Naive thymus-derived CD8-positive, alpha-beta T cell (primary cell): ENCODE measurements around the gene HRH1. TPM values are rescaled to one million over a fixed set of nuclear protein-coding genes. Genes with fewer than 3 reads are reported as not detected.

Experiments used
- ATAC-seq, 2 donors: fragments of 150-1000 bp; cut with Tn5 transposase in 1 of 2; sonication (Bioruptor Pico), chemical (Tn5 transposase) in 1 of 2; 1 replicate in 1 of 2; 2 replicates in 1 of 2; pipeline ENCODE4 v1.10.0; 2021; ENCODE audit warnings: mild to moderate bottlenecking in 2 of 2, moderate library complexity in 2 of 2
- POLR2A ChIA-PET: fragments of 350-600 bp; sonication (Branson Sonifier 250); formaldehyde crosslinking; loops from one replicate; lab custom pipeline; 2021; ENCODE audit warnings: antibody characterized with exemption; lab: Charles Lee
- DNase-seq, 10 donors: peaks; one replicate each; pipeline versions ENCODE4 v3.0.0 to v3.0.0-alpha.2; 2020 to 2022
- H3K27ac Mint-ChIP-seq, 10 donors: one replicate each; pipeline ENCODE4 v1.8.0; 2020 to 2022; ENCODE audit warnings: mild to moderate bottlenecking in 10 of 10, mixed read lengths in 10 of 10, moderate library complexity in 4 of 10, inconsistent platforms in 1 of 10
- H3K27me3 Mint-ChIP-seq, 5 donors: one replicate each; pipeline ENCODE4 v1.8.0; 2021 to 2022; ENCODE audit warnings: mixed read lengths in 5 of 5
- H3K36me3 Mint-ChIP-seq, 3 donors: one replicate each; pipeline ENCODE4 v1.8.0; 2020 to 2022; ENCODE audit warnings: mixed read lengths in 3 of 3, mild to moderate bottlenecking in 2 of 3, inconsistent platforms in 1 of 3
- H3K4me1 Mint-ChIP-seq, 4 donors: one replicate each; pipeline ENCODE4 v1.8.0; 2021 to 2022; ENCODE audit warnings: mixed read lengths in 4 of 4
- H3K4me3 Mint-ChIP-seq, 10 donors: one replicate each; pipeline ENCODE4 v1.8.0; 2020 to 2022; ENCODE audit warnings: mild to moderate bottlenecking in 10 of 10, mixed read lengths in 10 of 10, moderate library complexity in 6 of 10, inconsistent platforms in 1 of 10
- H3K9me3 Mint-ChIP-seq, 9 donors: one replicate each; pipeline ENCODE4 v1.8.0; 2020 to 2022; ENCODE audit warnings: mixed read lengths in 9 of 9, mild to moderate bottlenecking in 3 of 9, inconsistent platforms in 1 of 9, moderate library complexity in 1 of 9
- polyA plus RNA-seq, 3 donors: library from polyadenylated mRNA; unstranded; fragments of 300-500 nt; fragmentation: Illumina TruSeq; gene quantifications; one replicate each; pipeline ENCODE4 v1.2.3, GENCODE V29; 2021
- total RNA-seq, 8 experiments: library from RNA in 2 of 8; stranded (reverse) in 2 of 8; gene quantifications; one replicate each; pipeline ENCODE4 v1.2.3 and lab custom pipeline; 2021 to 2026

The HRH1 gene
- total and polyA plus RNA-seq, 5 experiments from 2014 or later: not detected

DNA sequence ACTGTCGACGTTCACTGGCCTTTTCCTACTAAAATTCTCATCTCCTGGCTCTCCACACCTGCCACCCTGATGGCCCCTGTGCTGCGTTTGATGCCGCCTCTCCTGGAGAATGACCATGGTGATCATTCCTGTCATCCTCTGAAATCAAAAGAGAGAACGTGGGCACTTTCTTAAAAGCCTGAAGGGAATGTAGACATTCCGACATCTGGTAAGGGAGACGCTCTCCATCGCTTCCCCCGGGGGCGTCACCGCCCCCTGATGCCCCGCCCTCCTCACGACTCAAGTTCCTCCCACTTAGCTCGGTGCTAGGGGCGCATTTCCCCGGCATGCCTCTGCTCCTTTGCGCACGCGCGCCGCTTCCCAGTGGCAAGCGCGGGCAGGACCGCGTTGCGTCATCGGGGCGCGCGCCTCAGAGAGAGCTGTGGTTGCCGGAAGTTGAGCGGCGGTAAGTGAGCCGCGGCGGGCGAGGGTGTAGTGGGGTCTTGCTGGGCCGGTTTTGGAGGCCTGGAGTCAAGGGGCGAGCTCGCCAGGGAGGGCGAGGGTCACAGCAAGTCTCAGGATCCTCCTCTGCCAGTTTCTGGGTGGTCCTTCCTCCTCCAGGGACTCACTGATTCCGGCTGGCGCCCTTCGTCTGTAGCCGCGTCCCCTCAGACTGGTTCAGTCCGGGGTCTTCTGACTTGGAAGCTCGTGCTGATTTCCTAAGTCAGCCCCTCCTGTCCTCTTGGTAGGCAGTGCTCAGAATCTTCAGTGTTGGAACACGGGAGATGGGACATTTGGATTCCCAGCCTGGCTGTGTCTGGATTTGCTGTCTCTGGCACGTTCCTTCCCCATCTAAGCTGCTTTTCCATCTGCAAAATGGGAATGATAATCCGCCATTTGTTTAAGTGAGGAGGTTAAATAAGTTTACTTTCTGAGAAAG lies 118.0 kb downstream of the HRH1 start, which contains the start of gene ATG7:
Gene ATG7, plus strand, starts transcription at position 412 of the 919 bp plus-strand sequence. CDS start 26,299 bp downstream, outside the sequence.
- Mint-ChIP-seq H3K27ac (peak within 1 kb of the TSS; percentile 96 to 100 (median 99)), H3K36me3 (peaks cover 9 to 18% (median 9%) of the 10 kb centered on the region in 3 donors), H3K27me3 (peaks cover 0 to 3% (median 2%) of the 10 kb centered on the region in 5 donors), H3K9me3 (peaks cover 0 to 7% (median under 1%) of the 10 kb centered on the region in 9 donors), H3K4me3 (peak within 1 kb of the TSS; percentile 94 to 98 (median 96)), H3K4me1 (peaks cover 32 to 53% (median 45%) of the 10 kb centered on the region in 4 donors)
- DNase-seq: peak; percentile 94 to 98 (median 96)
- POLR2A ChIA-PET: interaction anchor here (0.6 to 2.9 kb wide), 10 partner anchors 10 to 1212 kb away, joined by 3 to 64 read pairs (median 4); partner anchors contain the start of genes SEC13, TSEN2 and VGLL4
- peak; percentile 91 to 94 for ATAC-seq

DNA sequence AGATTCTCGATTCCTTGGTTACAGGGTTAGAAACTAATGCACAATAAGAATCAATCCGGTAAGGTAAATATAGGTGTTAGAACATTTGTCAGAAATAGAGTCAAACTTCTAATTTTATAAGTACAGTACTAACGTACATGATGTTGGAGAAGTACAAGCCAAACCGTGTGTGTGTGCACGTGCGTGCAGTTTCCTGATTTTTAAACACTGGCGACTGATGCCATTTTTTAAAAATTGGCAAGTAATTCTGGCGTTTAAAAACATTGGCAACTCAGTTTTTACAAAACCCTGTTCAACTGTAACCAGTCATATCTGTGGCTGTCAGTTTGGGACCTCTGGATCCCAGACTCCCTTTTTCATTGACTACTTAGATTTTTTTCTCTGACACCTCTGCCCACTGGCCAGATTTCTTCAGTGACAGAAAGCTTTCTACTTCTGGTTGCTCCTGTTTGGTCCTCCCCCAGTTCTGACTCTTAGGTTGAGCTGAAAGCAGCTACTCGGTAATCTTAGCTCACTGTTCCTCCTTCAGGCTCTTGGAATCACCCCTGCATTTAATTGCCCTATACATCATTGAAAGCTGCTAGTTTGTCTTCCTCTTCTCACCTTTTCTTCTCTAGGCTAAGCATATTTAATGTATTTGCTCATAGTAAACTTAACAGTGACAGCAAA lies 118.7 kb downstream of the HRH1 start:
- POLR2A ChIA-PET: interaction anchor here (0.6 to 2.9 kb wide), 6 partner anchors 10 to 952 kb away, joined by 3 to 64 read pairs (median 4); partner anchors contain the start of genes SEC13 and VGLL4
- Mint-ChIP-seq H3K4me1 (peaks cover 32 to 56% (median 47%) of the 10 kb centered on the region in 4 donors), H3K36me3 (peaks cover 9 to 23% (median 15%) of the 10 kb centered on the region in 3 donors), H3K27me3 (peaks cover 0 to 2% (median 0%) of the 10 kb centered on the region in 5 donors), H3K27ac (peak overlapping the region; percentile 96 to 100 (median 99)), H3K4me3 (peak overlapping the region; percentile 94 to 98 (median 96)), H3K9me3 (peaks cover 0 to 10% (median 3%) of the 10 kb centered on the region in 9 donors)
- DNase-seq (no peak), ATAC-seq (no peak)

- H3K4me3 Mint-ChIP-seq: peak overlapping the region in 9 of 10 donors; percentile 94 to 97 (median 96)
- DNase-seq (no peak), ATAC-seq (no peak)
- POLR2A ChIA-PET: interaction anchor here (2.9 kb wide), 1 partner anchor 16 kb away, joined by 64 read pairs; no protein-coding TSS in a partner anchor
- H3K27ac Mint-ChIP-seq: peak overlapping the region in 9 of 10 donors; percentile 85 to 100 (median 99)
- peaks cover 9 to 28% (median 22%) of the 10 kb centered on the region in 3 donors for H3K36me3 Mint-ChIP-seq
- peaks cover 0 to 10% (median 3%) of the 10 kb centered on the region in 9 donors for H3K9me3 Mint-ChIP-seq
- H3K27me3 Mint-ChIP-seq: peaks cover 0 to 2% (median 0%) of the 10 kb centered on the region in 5 donors
- peaks cover 32 to 60% (median 48%) of the 10 kb centered on the region in 4 donors for H3K4me1 Mint-ChIP-seq
These were observed 119.6 kb downstream of the HRH1 start for GRCh38 chr3:11273891-11274291.

GRCh38 chr3:11274566-11275142 lies 120.4 kb downstream of the HRH1 start:
- peak overlapping the region in 8 of 10 donors; percentile 20 to 96 (median 94) for H3K4me3 Mint-ChIP-seq
- POLR2A ChIA-PET: interaction anchor here (2.9 kb wide), 1 partner anchor 15 kb away, joined by 64 read pairs; no protein-coding TSS in a partner anchor
- peaks cover 0 to 2% (median 0%) of the 10 kb centered on the region in 5 donors for H3K27me3 Mint-ChIP-seq
- H3K36me3 Mint-ChIP-seq: peaks cover 9 to 29% (median 24%) of the 10 kb centered on the region in 3 donors
- peaks cover 0 to 10% (median 3%) of the 10 kb centered on the region in 9 donors for H3K9me3 Mint-ChIP-seq
- DNase-seq (no peak), ATAC-seq (no peak)
- H3K4me1 Mint-ChIP-seq: peaks cover 33 to 62% (median 48%) of the 10 kb centered on the region in 4 donors
- peak overlapping the region in 6 of 10 donors; percentile 16 to 99 (median 78) for H3K27ac Mint-ChIP-seq

DNA sequence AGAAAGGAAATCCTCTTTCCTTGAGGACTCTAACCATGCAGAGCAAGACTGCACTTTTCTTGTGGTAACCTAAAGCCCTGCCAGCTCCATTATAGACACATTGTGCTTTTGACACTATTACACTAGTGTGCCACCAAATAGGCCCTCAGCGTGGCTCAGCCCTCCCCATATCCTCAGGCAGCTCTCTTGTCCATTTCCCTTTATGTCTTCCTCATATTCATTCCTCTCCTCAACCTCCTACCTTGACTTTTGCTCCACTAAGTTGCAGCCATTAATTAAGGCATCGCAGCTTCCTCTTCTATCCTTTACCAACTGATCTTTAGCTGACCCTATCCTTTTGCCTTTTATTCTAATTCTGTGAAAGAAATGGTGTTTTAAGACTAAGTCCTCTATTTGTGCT lies 121.6 kb downstream of the HRH1 start:
- ATAC-seq: no peak
- Mint-ChIP-seq H3K4me1 (peaks cover 34 to 63% (median 48%) of the 10 kb centered on the region in 4 donors), H3K4me3 (peak overlapping the region in 1 of 10 donors; percentile 48), H3K27ac (peak overlapping the region in 7 of 10 donors; percentile 21 to 74 (median 33)), H3K27me3 (peaks cover 0 to 2% (median 0%) of the 10 kb centered on the region in 5 donors), H3K9me3 (peaks cover 0 to 10% (median 3%) of the 10 kb centered on the region in 9 donors), H3K36me3 (peaks cover 9 to 36% (median 25%) of the 10 kb centered on the region in 3 donors)
- DNase-seq: no peak
- POLR2A ChIA-PET: interaction anchor here (1.6 kb wide), 1 partner anchor 9 kb away, joined by 4 read pairs; no protein-coding TSS in a partner anchor

DNA sequence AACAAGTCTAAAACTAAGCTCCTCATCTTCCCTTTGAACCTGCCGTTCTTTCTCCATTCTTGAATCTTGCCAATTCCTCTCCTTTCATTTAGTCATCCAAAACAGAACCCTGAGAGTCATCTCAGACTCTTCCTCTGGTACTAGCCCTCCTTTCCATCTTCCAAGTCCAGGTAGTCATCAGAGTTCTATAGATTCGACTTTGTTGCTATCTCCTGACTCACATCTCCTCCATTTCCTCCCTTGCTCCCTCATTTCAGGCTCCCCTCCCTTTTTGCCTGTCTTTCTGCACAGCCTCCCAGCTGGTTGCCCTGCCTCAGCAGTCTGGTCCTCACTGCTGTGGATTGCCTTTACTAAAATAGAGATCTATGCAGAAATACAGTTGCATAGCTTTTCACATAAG lies 122.6 kb downstream of the HRH1 start:
- POLR2A ChIA-PET: interaction anchor here (1.6 kb wide), 1 partner anchor 9 kb away, joined by 4 read pairs; no protein-coding TSS in a partner anchor
- H3K9me3 Mint-ChIP-seq: peaks cover 0 to 10% (median 3%) of the 10 kb centered on the region in 9 donors
- ATAC-seq (no peak), DNase-seq (no peak)
- H3K27me3 Mint-ChIP-seq: peaks cover 0 to 2% (median 0%) of the 10 kb centered on the region in 5 donors
- peaks cover 34 to 59% (median 46%) of the 10 kb centered on the region in 4 donors for H3K4me1 Mint-ChIP-seq
- H3K36me3 Mint-ChIP-seq: peaks cover 9 to 43% (median 25%) of the 10 kb centered on the region in 3 donors
- no peak overlapping the region for H3K27ac Mint-ChIP-seq
- H3K4me3 Mint-ChIP-seq: no peak overlapping the region

DNA sequence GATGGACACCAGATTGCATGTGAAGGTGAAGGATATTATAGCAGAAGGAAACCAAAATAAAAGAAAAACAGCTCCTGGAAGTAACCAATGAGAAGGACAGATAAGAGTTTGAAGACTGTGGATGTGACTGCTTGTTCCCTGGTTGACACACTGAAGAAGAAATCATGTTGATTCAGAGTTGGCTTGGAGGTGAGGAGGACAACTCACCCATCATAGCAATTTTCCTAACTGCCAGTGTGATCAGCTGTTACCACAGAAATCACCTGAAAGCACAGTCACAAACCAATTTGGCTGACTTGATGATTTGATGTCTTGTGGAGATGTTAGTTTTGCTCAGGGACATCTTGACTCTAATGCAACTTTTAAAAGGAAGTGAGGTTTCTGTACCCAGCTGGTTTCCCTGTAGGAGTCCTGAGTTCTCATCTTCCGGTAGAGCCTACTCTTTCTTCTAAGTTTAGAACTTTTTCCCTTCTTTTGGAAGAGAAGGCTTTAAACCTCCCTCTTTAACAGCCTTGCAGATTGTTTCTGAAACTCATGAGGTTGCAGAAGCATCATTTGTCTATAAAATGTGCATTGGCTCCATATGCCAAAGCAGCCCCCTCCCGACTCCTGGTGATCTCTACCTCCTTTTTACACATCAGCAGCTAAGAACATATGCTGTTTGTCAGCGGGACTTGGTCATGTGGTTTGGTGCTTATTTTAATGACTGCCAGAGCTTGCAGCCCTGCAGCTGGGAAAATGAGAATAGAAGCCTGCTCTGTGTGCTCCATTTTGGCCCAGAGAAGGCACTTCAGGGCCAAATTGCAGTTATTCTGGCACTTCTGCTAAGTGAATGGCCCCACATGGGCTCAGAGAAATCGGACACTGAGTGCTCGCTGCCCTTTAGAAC lies 128.2 kb downstream of the HRH1 start:
- POLR2A ChIA-PET: interaction anchor here (1.2 kb wide), 1 partner anchor 10 kb away, joined by 5 read pairs; the partner anchor contains the start of gene ATG7
- ATAC-seq: no peak
- H3K4me3 Mint-ChIP-seq: no peak overlapping the region
- no peaks in the 10 kb centered on the region for H3K27me3 Mint-ChIP-seq
- peak overlapping the region in 6 of 10 donors; percentile 4 to 83 (median 51) for H3K27ac Mint-ChIP-seq
- H3K4me1 Mint-ChIP-seq: peaks cover 6 to 25% (median 11%) of the 10 kb centered on the region in 4 donors
- no peak for DNase-seq
- H3K36me3 Mint-ChIP-seq: peaks cover 0 to 49% (median 15%) of the 10 kb centered on the region in 3 donors
- no peaks in the 10 kb centered on the region for H3K9me3 Mint-ChIP-seq

GRCh38 chr3:11283139-11283475 lies 128.8 kb downstream of the HRH1 start:
- Mint-ChIP-seq H3K9me3 (no peaks in the 10 kb centered on the region), H3K4me1 (peaks cover 6 to 29% (median 14%) of the 10 kb centered on the region in 4 donors), H3K36me3 (peaks cover 0 to 46% (median 11%) of the 10 kb centered on the region in 3 donors), H3K4me3 (no peak overlapping the region), H3K27me3 (no peaks in the 10 kb centered on the region), H3K27ac (peak overlapping the region in 4 of 10 donors; percentile 10 to 79 (median 50))
- ATAC-seq (no peak), DNase-seq (no peak)
- POLR2A ChIA-PET: interaction anchor here (1.2 kb wide), 1 partner anchor 11 kb away, joined by 5 read pairs; the partner anchor contains the start of gene ATG7

DNA sequence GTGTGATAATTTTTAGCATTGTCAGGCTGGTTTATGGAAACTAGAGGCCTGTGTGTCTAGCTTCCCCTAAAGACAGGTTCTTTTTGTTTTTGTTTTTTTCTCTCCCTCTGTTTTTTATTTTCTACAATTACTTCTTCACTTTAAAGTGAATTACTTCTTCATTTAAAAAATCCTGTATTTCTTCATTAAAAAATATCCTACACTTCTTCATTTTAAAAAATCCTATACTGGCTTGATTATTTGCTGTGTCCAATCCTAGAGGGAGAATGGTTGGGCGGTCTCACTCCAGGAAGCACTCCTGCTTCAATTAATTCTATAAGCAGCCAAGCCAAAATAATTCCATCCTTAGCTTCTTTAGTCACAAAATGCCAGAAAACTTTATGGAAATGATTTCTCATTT lies 129.7 kb downstream of the HRH1 start:
- ATAC-seq: no peak
- H3K4me3 Mint-ChIP-seq: no peak overlapping the region
- POLR2A ChIA-PET: no interaction called here
- H3K36me3 Mint-ChIP-seq: peaks cover 0 to 41% (median 5%) of the 10 kb centered on the region in 3 donors
- H3K27me3 Mint-ChIP-seq: no peaks in the 10 kb centered on the region
- no peaks in the 10 kb centered on the region for H3K9me3 Mint-ChIP-seq
- no peak for DNase-seq
- peaks cover 13 to 32% (median 21%) of the 10 kb centered on the region in 4 donors for H3K4me1 Mint-ChIP-seq
- peak overlapping the region in 1 of 10 donors; percentile 43 for H3K27ac Mint-ChIP-seq

DNA sequence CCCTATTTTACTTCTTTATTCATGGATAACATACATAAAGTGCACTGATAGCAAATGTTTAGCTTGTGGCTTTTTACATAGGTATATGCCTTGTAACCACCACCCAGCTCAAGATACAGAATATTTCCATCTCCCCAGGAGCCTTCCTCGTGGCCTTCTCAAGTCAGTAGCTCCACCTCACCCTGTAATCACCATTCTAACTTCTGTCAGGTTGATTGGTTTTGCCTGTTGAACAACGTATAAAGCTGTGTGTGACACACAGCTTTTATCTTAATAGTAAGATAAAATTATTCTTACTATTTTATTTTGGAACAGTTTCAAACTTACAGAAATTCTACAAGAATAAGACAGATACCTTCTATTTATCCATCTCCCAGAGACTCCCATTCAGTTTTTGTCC lies 131.2 kb downstream of the HRH1 start:
- Mint-ChIP-seq H3K27me3 (no peaks in the 10 kb centered on the region), H3K4me1 (peaks cover 20 to 45% (median 36%) of the 10 kb centered on the region in 4 donors), H3K36me3 (peaks cover 0 to 34% (median 2%) of the 10 kb centered on the region in 3 donors), H3K27ac (peak overlapping the region in 2 of 10 donors; percentile 21 to 29), H3K9me3 (no peaks in the 10 kb centered on the region), H3K4me3 (no peak overlapping the region)
- no peak for ATAC-seq
- no peak for DNase-seq
- POLR2A ChIA-PET: interaction anchor here (0.7 to 1.1 kb wide), 2 partner anchors 9 to 538 kb away, joined by 4 to 7 read pairs; no protein-coding TSS in a partner anchor
